CD14-positive monocyte (primary cell): ENCODE results near the gene CYP46A1. TPM values are rescaled to one million over a fixed set of nuclear protein-coding genes. Genes with fewer than 3 reads are reported as not detected.

ENCODE experiments used
- DNase-seq, 3 donors: peaks; one replicate each; pipeline ENCODE4 v3.0.0-alpha.2; 2011 to 2022
- H2AFZ ChIP-seq: 2 replicates; pipeline ENCODE4 v1.6.0; 2012; ENCODE audit warnings: mild to moderate bottlenecking, low read depth, low read length, inconsistent platforms; ENCODE audit not compliant: insufficient read depth, poor library complexity, severe bottlenecking
- H3K27ac ChIP-seq, 2 donors: 1 replicate in 1 of 2; 2 replicates in 1 of 2; pipeline ENCODE4 v1.5.1; 2012 to 2013; ENCODE audit warnings: low read length in 2 of 2, control low read depth in 1 of 2, inconsistent platforms in 1 of 2, low read depth in 1 of 2, mild to moderate bottlenecking in 1 of 2
- H3K27me3 ChIP-seq, 2 donors: one replicate each; pipeline versions ENCODE4 v1.6.0 to v1.6.1; 2011 to 2013; ENCODE audit warnings: low read length in 2 of 2; ENCODE audit not compliant: control insufficient read depth in 2 of 2, insufficient read depth in 2 of 2
- H3K36me3 ChIP-seq, 2 donors: replicated peaks in 1 of 2; 1 replicate in 1 of 2; 2 replicates in 1 of 2; pipeline versions ENCODE4 v1.5.1 to v1.6.1; 2012 to 2013; ENCODE audit warnings: low read length in 2 of 2, control low read depth in 1 of 2, inconsistent platforms in 1 of 2, mild to moderate bottlenecking in 1 of 2; ENCODE audit not compliant: insufficient read depth in 2 of 2, control insufficient read depth in 1 of 2
- H3K4me1 ChIP-seq, 2 donors: 1 replicate in 1 of 2; 2 replicates in 1 of 2; pipeline versions ENCODE4 v1.5.1 to v1.6.1; 2012 to 2013; ENCODE audit warnings: low read length in 2 of 2, control low read depth in 1 of 2, inconsistent platforms in 1 of 2, mild to moderate bottlenecking in 1 of 2, moderate library complexity in 1 of 2; ENCODE audit not compliant: insufficient read depth in 2 of 2, control insufficient read depth in 1 of 2
- H3K4me2 ChIP-seq: replicated peaks from 2 replicates; pipeline ENCODE3; 2012; ENCODE audit warnings: low read length, moderate library complexity, mild to moderate bottlenecking; ENCODE audit not compliant: poor library complexity, severe bottlenecking; ENCODE audit errors: extremely low read depth
- H3K4me3 ChIP-seq, 3 experiments: fragments of 200-600 bp in 1 of 3; sonication (generic) in 1 of 3; replicated peaks in 1 of 3; 1 replicate in 2 of 3; 2 replicates in 1 of 3; pipeline ENCODE4 v1.5.1; 2011 to 2013; ENCODE audit warnings: low read length in 3 of 3, mild to moderate bottlenecking in 3 of 3, control low read depth in 2 of 3, low read depth in 2 of 3, inconsistent platforms in 1 of 3, moderate library complexity in 1 of 3
- H3K79me2 ChIP-seq: 2 replicates; pipeline ENCODE4 v1.6.0; 2012; ENCODE audit warnings: mild to moderate bottlenecking, control low read depth, inconsistent platforms, low read length, moderate library complexity; ENCODE audit not compliant: insufficient read depth
- H3K9ac ChIP-seq: 2 replicates; pipeline ENCODE4 v1.6.0; 2017; ENCODE audit warnings: low read length, mild to moderate bottlenecking; ENCODE audit not compliant: insufficient read depth, poor library complexity, severe bottlenecking
- H3K9me3 ChIP-seq, 2 donors: replicated peaks in 1 of 2; 1 replicate in 1 of 2; 2 replicates in 1 of 2; pipeline versions ENCODE4 v1.5.1 to v1.6.1; 2012 to 2013; ENCODE audit warnings: low read length in 2 of 2, control low read depth in 1 of 2; ENCODE audit not compliant: control insufficient read depth in 1 of 2, insufficient read depth in 1 of 2
- H4K20me1 ChIP-seq: 2 replicates; pipeline ENCODE4 v1.6.0; 2012; ENCODE audit warnings: mild to moderate bottlenecking, low read length, control low read depth, moderate library complexity; ENCODE audit not compliant: insufficient read depth
- H3K27ac Mint-ChIP-seq, 7 donors: one replicate each; pipeline ENCODE4 v1.8.0; 2020; ENCODE audit warnings: mild to moderate bottlenecking in 7 of 7, mixed read lengths in 7 of 7, moderate library complexity in 6 of 7, inconsistent platforms in 2 of 7
- H3K27me3 Mint-ChIP-seq, 3 donors: one replicate each; pipeline ENCODE4 v1.8.0; 2021 to 2022; ENCODE audit warnings: low read depth in 3 of 3, mild to moderate bottlenecking in 3 of 3, mixed read lengths in 3 of 3, moderate library complexity in 3 of 3, inconsistent platforms in 1 of 3
- H3K36me3 Mint-ChIP-seq, 2 donors: one replicate each; pipeline ENCODE4 v1.8.0; 2020; ENCODE audit warnings: mixed read lengths in 2 of 2, inconsistent platforms in 1 of 2, mild to moderate bottlenecking in 1 of 2
- H3K4me1 Mint-ChIP-seq: one replicate; pipeline ENCODE4 v1.8.0; 2020; ENCODE audit warnings: mild to moderate bottlenecking, mixed read lengths
- H3K4me3 Mint-ChIP-seq, 2 donors: one replicate each; pipeline ENCODE4 v1.8.0; 2020; ENCODE audit warnings: mild to moderate bottlenecking in 2 of 2, mixed read lengths in 2 of 2, moderate library complexity in 1 of 2
- H3K9me3 Mint-ChIP-seq, 7 donors: one replicate each; pipeline ENCODE4 v1.8.0; 2020 to 2022; ENCODE audit warnings: mixed read lengths in 7 of 7, mild to moderate bottlenecking in 6 of 7, moderate library complexity in 6 of 7, inconsistent platforms in 2 of 7
- CTCF ChIP-seq: fragments of 200-600 bp; IDR thresholded peaks from one replicate; pipeline ENCODE4 v1.8.0; 2022; ENCODE audit warnings: antibody characterized with exemption, mild to moderate bottlenecking
- WGBS: methylation state at CpG from one replicate; pipeline ENCODE4 v1.1.5; 2013; ENCODE audit warnings: missing lambda C conversion rate; ENCODE audit not compliant: insufficient coverage; 5-methylcytosine and 5-hydroxymethylcytosine counted together
- intact Hi-C, 2 donors: fragments of 100-400 bp; cut with micrococcal nuclease; formaldehyde crosslinking; loops; one replicate each; pipeline versions ENCODE4 v1.15.0 to v1.15.1; 2023
- polyA plus RNA-seq, 3 donors: library from polyadenylated mRNA; depleted of rRNA in 1 of 3; unstranded in 2 of 3; stranded (reverse) in 1 of 3; fragments of 300-500 nt in 2 of 3; fragments of >200 nt in 1 of 3; fragmentation: Illumina TruSeq in 2 of 3; gene quantifications; 1 replicate in 2 of 3; 2 replicates in 1 of 3; pipeline ENCODE4 v1.2.3, GENCODE V29; 2012 to 2021

Gene CYP46A1
- polyA plus RNA-seq, 3 donors: not detected

GRCh38 chr14:99699861-99700260, 15.8 kb downstream of the CYP46A1 start:
- intact Hi-C loops: no loop called here
- Histone ChIP-seq H3K27me3 (peaks cover 3 to 6% of the 10 kb centered on the region in 2 donors), H3K9ac (no peak overlapping the region), H3K4me1 (no peaks in the 10 kb centered on the region), H3K4me2 (no peak overlapping the region), H3K27ac (no peak overlapping the region), H4K20me1 (no peaks in the 10 kb centered on the region), H3K79me2 (no peaks in the 10 kb centered on the region), H3K4me3 (no peak overlapping the region), H3K36me3 (no peaks in the 10 kb centered on the region), H3K9me3 (peaks cover 16 to 21% of the 10 kb centered on the region in 2 donors), H2AFZ (no peak overlapping the region)
- Mint-ChIP-seq H3K9me3 (peaks cover 13 to 26% (median 22%) of the 10 kb centered on the region in 7 donors), H3K4me3 (no peak overlapping the region), H3K4me1 (peaks cover 5% of the 10 kb centered on the region), H3K27me3 (peaks cover 2 to 17% (median 4%) of the 10 kb centered on the region in 3 donors), H3K36me3 (peaks cover 0 to 4% of the 10 kb centered on the region in 2 donors), H3K27ac (no peak overlapping the region)
- TF ChIP-seq CTCF: no peak
- 83% methylated on average over 16 of the region's 16 CpGs for WGBS
- DNase-seq: no peak

- Histone ChIP-seq H3K36me3 (no peaks in the 10 kb centered on the region), H3K79me2 (no peaks in the 10 kb centered on the region), H3K27ac (no peak overlapping the region), H3K4me3 (no peak overlapping the region), H3K9me3 (peaks cover 21% of the 10 kb centered on the region in 2 donors), H2AFZ (no peak overlapping the region), H3K4me2 (no peak overlapping the region), H3K27me3 (peaks cover 3 to 6% of the 10 kb centered on the region in 2 donors), H3K9ac (no peak overlapping the region), H3K4me1 (no peaks in the 10 kb centered on the region), H4K20me1 (no peaks in the 10 kb centered on the region)
- Mint-ChIP-seq H3K36me3 (peaks cover 0 to 4% of the 10 kb centered on the region in 2 donors), H3K27me3 (peaks cover 2 to 15% (median 4%) of the 10 kb centered on the region in 3 donors), H3K4me3 (no peak overlapping the region), H3K4me1 (peaks cover 5% of the 10 kb centered on the region), H3K9me3 (peaks cover 13 to 30% (median 23%) of the 10 kb centered on the region in 7 donors), H3K27ac (no peak overlapping the region)
- TF ChIP-seq CTCF: no peak
- no peak for DNase-seq
- intact Hi-C loops: no loop called here
- 100% methylated on average over 5 of the region's 6 CpGs for WGBS
Observed at GRCh38 chr14:99700379-99700778, 16.3 kb downstream of the CYP46A1 start.
